ENCODE results near the gene SIGLEC14.
A peak's percentile ranks its signal among the peaks of the same experiment; 100 is the strongest.

SIGLEC14 gene

DNA sequence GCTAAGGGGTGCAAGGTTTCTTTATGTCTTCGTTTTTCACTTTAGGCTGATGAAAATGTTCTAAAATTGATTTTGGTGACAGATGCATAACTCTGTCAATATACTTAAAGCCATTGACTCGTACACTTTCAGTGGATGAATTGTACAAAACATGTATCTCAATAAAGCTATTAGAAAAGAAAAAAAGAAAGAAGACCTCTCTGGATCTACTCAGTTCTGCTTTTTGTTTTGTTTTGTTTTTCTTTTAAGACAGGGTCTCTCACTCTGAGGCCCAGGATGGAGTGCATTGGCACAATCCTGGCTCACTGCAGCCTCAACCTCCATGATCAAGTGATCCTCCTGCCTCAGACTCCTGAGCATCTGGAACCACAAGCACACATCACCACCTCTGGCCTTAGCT is 19.9 kb downstream of the SIGLEC14 start:
- DNase-seq = no peak

DNA sequence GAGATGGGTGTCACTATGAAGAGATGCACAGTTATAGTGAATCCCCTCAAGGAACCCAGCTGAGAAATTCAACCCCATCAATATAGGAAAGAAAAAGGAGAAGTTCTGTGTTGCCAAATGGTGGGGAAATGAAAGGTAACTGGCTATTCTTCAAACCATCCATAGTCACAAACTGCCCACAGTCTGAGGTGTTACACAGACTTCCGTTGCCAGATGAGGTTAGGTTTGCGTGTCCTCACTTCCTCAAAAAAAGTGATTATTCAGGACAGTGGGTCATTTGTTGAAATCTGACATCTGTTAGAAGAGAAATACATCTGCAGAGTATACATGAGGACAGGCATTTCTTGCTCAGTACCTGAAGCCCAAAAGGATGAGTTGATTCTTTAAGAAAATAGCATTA is 25.4 kb downstream of the SIGLEC14 start:
- DNase-seq = no peak

DNA sequence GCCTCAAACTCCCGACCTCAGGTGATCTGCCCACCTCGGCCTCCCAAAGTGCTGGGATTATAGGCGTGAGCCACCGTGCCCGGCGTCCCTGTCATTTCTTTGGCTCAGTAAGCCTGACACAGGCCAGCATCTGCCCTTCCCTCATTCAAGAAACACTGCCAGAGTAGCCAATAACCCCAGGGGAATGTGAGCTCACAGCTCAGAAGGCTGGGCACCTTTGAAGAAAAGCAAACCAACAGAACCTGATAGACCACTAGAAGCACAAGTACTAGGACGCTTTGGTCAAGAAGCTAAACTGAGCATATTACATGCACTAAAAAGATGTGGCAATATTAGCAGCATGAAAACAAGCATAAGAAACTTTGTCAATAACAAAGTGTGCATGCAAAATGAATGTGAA is 30.6 kb downstream of the SIGLEC14 start:
- DNase-seq = no peak

DNA sequence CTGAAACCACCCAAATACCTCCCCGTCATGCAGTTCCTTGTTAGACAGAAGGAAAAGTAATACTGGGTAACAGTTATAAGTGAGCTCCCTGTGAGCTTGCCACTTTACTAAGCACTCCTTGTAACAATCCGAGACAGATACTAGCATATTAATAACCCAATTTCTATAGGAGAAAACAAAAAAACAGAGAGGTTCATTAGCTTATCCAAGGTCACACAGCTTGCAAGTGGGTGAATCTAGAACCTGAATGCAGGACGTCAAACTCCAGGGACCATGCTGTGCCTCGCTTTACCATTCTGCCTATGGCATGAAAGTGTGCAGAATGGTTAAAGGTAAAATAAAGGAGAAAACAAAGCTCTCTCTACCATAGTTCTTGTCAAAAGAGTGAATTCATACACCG is 31.8 kb downstream of the SIGLEC14 start:
- DNase-seq = no peak

DNA sequence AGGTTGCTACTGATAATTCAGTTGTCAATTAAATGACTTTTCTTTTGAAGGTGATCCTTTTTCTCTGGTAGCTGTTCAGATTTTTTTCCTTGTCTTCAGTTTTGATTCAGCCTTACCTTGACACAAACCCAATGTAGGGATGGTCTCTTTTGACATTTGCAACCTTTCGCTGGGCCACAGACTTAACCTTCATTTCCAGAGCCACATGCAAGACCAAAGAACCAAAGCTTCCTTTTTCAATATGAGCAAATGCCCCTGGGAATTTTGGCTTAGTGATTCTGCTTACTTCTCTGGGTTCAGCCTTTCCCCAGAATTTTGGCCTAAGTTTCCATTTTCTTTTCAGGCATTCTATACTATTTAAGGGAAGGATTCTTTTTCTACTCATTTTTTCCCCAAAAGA is 36.0 kb downstream of the SIGLEC14 start:
- DNase-seq = no peak

DNA sequence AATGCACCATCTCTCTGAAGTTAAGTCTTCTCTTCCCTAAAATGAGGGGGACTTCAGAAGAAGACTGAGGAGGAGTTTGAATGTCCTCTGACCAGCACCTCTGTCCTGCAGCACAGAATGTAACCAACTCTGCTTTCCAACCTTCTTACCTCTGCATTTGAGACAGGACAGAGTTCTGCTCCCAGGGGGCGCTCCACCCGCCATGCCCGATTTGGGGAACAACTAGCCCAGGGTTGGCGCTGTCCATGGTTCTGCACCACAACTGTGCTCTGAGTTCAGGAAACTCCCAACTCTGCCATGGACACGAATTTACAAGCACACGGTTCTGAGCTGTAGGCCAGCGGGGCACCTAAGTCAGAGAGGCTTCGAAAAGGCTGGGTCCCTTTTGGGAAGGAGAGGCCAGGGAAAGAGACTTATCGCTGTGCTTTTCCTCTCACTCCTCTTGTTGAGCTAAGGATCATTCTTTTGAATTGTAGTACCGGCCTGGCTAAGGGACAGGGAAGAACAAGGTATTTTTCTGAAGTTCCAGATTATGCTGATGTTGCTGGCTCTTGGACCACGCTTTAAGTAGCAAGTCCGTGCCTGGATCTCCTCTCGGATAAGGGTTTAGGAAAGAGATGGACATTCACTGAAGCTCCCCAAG is 38.6 kb downstream of the SIGLEC14 start:
- DNase-seq = peak in 34 of 58 donors; percentile 1 to 62 (median 10)

DNA sequence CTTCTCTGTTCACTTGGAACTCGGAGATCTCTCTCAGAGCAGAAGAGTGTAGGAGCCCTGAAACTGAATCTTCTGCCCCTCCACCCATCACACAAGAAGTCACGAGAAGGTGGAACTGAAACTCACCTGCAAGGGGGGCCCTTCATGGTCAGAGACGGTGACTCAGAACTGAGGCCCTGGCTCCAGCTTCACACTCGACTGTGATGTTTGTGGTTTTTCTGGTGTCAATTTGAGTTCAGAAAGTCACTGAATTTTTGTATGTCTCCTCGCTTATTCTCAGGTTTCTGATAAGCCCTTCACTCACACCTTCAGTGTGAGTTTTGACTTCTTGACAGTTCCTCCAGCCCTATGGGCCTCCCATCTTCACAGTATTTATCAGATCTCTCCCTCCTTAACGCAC is 39.5 kb downstream of the SIGLEC14 start:
- DNase-seq = no peak

DNA sequence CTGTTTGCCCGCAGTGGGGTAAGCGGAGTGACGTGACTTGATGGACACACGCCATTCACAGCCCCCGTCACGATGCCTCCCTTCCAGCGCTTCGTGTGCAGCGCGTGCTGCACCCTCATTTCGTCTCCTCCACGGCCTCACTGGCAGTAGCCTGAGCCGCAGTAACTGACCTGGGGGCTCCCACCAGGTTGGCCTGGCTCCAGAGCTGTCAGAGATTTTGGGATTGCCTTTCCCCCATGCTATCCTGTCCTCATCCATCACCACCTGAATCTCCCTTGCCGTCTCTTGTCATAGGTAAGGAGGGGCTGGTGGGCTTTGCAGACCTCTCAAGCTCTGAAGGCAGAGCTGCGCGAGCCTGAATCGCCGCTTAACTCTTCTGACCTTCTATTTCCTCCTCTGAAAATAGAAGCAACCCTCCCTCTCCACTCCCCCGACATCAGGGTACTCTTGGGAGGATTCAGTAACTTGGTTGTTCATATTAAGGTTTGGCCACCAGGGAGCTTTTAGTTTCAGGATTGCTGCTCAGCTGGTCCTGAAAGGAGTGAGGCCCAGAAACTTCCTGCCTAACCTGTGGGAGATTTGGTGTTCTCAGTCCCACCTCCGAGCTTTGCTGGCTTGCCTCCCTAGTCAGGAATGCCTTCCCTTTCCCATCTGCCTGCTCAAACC is 44.3 kb downstream of the SIGLEC14 start:
- no peak for DNase-seq

DNA sequence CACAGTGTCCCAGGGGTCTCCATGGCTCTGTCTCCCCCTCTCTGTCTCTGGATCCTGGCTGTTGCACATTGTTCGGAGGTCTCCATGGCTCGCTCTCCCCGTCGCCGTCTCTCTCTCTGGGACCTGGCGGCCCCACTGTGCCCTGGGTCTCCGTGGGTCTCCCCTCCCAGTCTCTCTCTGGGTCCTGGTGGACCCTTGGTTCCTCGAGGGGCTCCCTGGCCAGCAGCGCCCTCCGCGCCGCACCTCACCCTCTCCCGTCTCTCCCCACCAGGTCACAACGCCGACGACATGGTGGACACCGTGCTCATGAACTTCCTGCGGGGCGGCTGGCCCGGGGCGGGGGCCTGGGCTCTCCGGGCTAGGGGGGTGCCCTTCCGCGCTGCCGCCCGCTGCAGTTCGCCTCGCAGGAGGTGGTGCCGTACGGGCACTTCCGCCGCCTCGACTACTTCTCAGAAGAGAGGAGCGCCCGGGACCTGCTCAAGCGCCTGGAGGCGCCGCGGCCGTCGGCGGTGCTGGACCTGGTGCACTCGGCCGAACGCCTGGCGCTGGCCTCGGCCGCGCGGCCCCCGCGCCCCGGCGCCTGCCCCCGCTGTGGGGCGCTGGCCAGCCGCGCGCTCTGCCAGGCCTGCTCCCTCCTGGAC is 45.6 kb downstream of the SIGLEC14 start:
- no peak for DNase-seq

DNA sequence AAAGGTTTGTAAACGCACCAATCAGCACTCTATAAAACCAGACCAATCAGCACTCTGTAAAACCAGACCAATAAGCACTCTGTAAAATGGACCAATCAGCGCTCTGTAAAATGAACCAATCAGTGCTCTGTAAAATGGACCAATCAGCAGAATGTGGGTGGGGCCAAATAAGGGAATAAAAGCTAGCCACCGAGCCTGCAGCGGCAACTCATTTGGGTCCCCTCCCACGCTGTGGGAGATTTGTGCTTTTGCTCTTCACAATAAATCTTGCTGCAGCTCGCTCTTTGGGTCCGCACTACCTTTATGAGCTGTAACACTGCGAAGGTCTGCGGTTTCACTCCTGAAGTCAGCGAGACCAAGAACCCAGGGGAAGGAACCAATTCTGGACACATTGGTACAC is 47.5 kb downstream of the SIGLEC14 start:
- no peak for DNase-seq

DNA sequence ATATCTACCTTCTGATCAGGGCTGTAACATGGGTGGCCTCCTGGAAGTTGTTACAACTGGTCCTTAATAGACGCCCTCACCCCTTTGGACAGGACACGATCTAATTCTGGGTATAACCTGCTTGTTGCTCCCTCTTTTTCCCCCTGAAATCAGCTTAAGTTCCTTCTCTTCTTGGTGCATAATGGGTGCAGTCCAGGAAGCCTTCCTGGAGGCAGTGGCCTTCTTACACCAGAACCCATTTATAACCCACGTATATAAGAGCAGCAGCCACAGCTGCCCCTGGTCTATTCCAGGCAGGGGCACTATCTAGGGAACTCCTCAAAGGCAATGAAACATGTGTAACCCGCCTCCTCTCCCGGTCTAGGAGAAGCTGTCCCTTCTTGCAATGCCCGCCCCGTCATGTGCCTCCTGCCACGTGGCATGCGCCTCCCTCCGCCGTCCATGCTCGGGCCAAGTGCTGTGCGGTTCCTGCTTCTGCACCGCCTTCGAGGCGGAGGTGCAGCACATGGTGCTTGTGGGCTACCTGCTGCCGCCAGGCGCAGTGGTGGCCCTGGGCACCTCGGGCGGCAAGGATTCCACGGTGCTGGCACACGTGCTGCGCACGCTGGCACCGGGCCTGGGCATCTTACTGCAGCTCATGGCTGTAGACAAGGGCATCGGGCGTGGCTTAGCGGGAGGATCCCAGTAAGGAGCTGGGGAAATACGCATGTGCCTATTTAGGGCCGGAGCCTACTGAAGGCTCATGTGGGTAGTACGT is 48.3 kb downstream of the SIGLEC14 start:
- DNase-seq = no peak

DNA sequence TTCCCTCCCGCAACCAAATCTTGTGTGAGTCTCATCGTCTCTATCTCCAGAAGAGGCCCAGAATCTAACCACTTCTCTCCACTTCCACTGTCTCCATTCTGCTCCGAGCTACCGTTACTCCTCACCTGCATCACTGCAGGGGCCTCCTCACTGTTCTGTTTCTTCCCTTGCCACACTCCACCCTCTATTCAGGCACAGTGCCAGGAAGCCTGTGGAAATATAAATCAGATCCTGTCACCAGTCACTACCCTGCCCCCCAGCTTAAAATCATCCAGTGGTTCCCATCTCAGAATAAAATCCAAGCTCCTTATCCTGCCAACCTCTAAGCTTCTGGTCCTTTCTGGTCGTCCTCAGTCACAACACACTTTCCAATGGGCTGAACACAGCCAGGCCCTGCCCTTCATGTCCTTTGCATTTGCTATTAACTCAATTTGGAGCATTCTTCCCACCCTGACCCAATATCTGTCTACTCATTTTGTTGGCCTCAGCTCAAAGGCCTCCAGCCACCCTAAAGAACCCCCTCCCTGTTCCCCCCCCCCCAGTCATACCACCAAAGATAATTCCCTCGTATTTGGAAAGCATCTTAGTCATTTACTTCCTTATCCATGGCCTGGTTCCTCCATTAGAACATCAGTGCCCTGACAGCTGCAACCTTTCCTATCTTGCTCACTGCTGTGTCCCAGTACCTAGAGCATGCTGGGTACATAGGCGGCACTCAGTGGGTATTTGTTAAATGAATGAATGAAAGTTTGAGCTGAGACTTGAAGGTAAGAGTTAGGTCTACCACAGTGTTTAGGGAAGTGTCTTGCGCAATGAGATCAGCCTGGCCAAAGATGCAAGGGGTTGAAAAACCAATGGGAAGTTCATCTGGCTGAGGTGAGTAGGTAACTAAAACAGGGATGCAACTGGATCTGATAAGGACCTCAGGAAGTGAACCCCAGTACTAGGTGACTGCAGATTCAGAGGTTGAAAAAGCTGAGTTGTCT is 51.1 kb downstream of the SIGLEC14 start:
- DNase-seq = no peak

DNA sequence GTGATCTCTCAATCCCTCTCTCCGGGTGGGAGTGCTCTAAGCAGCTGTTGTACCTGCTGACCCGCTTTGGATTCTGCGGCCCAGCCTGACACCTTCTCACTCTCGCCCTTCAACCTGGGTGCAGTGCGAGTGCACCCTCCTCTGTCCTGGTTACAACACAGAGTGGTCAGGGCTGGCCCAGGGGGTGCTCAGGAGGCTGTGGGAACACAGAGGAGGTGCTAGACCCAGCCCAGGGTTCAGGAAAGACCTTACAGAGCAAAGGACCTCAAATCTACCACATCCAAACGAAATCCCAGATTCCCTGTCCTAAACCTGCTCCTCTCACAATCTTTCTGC is 51.9 kb downstream of the SIGLEC14 start:
- peak in 2 of 58 donors; percentile 51 for DNase-seq

DNA sequence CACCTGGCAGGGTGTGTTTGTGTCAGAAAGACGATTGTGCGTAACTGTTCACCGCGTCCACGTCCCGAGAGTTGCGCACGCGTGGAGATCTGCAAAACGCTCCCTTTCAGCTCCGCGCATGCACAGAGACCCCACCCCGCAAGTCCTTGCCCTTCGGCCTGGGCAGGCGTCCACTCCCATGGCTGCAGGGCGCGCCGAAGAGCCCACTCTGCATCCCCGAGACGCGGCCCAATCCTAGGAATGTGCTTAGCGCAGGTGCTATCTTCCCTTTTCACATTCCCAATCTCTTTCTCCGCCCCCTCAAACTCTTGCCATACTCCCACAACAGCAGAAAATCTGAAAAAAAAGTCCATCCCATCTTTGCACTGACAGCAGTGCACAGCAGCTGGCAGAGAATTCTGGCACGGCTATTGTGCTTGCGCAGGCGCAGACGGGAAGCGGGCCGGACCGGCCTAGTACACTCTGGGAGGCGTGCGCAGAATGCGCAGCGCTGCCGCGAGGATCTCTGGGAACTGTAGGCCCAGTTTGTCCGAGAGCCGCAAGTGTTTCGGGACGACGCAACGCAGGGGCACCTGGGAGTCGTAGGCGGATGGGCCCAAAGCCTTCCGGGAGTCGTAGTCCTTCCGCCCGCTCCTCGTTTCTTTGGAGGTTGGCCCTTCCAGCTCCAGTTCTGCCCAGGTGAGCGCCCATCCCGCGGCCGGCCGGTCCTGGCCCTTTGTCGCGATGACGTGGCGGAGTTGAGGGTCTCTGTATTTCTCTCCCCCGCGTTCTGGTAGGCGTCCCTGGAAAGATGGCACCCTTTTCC is 52.5 kb downstream of the SIGLEC14 start:
- peak; percentile 84 to 100 (median 97) for DNase-seq

DNA sequence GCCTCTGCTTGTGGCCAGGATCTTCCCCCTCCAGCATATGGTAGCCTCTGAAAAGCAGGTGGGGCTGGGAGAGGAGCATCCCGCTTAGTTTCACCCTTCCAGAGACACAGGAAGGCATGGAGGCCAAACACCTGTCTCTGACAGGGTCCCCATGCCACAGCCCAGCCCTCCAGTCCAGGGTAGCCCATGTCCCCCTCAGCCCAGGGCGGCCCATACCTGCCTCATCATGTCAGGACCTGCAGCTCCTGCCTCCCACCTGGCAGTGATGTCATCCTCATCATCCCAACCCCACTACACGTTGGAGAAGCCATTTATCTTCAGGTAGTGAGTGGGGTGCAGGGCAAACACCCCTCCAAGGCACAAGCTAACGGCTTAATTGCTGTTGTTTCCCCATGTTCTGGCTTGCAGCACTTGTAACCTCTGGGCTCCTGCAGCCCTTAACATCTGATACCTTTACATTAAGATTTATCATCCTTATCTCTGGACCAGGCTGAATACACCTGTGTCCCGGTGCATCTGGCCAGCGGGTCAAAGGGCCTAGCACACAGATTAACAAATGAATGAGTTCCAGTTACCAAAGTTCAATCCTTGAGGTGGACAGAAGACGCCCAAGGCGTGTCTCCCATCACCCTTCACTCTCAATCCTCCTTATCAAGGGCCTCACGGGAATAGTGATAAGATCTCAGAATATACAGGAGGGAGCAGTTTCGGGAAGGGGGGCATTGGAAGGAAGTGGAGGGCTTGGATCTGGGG is 53.3 kb downstream of the SIGLEC14 start:
- peak in 1 of 58 donors; percentile 1 for DNase-seq
